GM15510 (cell line): ENCODE measurements around the gene SCYL1.

Source experiments
- POLR2A ChIP-seq: IDR thresholded peaks from 3 replicates; pipeline ENCODE4 v1.6.1; 2011; ENCODE audit warnings: borderline replicate concordance; ENCODE audit not compliant: insufficient read length; ENCODE audit errors: extremely low read depth

SCYL1 gene

DNA sequence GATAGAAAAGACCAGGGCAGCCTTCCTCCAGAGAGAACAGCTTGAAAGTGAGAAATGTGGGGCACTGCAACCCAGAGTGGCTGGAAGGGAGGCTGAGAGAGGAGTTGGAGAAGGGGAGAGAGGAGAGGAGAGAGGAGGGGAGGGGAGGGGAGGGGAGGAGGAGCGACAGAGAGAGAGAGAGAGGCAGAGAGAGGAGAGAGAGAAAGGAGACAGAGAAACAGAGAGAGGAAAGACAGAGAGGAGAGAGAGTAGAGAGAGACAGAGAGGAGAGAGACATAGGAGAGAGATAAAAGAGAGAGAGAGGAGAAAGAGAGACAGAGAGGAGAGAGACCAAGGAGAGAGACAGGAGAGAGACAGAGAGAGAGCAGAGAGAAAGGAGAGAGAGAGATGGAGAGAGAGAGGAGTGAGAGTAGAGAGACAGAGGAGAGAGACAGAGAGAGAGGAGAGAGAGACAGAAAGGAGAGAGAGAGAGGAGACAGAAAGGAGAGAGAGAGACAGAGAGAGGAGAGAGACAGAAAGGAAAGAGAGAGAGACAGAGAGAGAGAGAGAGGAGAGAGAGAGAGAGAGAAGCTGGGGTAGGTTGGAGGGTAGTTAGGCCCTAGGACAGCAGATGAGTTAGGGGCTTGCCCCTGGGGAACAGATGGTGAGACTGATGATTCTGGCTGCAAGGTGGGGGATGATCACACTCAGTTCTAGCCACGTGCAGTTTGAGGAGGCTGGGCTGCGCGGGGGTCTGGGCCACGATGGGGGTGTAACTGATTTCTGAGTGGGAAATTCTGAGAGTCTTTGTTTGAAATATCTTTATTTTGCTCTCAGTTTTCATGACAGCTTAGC is 8.5 kb upstream of the SCYL1 start:
- no peak for TF ChIP-seq POLR2A

DNA sequence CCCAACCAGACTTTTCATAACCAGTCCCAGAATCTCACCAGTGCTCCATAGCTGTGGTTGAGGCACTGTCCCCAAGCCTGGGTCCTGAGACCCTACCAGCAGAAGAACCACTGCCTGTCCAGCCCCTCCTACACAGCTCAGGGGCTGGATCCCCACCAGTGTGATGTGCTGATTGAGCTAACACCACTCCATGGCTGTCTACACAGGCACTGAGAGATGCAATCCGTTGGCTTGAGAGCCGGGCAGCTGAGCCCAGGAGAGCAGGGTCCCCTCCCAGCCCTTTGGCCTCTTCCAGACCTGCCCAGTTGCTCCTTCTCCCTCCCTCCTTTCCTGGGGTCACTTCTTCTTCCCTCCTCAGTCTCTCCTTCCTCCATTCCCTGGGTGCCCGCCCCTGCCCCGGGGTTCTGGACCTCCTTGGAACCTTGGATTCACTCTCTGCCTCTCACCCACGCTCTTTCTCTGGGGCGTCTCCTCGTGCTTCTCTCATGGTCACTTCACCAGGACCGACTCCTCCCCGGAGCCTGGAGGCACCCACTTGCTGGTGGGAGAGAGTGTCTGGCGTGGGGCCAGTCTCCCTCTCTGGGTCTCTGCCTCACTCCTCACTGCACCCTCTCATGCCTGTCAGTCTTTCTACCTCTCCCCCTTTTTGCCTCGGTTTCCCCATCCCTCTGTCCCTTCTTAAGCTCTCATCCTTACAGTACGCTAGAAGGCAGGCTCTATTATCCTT is 706 bp upstream of the SCYL1 start:
- TF ChIP-seq POLR2A = no peak

DNA sequence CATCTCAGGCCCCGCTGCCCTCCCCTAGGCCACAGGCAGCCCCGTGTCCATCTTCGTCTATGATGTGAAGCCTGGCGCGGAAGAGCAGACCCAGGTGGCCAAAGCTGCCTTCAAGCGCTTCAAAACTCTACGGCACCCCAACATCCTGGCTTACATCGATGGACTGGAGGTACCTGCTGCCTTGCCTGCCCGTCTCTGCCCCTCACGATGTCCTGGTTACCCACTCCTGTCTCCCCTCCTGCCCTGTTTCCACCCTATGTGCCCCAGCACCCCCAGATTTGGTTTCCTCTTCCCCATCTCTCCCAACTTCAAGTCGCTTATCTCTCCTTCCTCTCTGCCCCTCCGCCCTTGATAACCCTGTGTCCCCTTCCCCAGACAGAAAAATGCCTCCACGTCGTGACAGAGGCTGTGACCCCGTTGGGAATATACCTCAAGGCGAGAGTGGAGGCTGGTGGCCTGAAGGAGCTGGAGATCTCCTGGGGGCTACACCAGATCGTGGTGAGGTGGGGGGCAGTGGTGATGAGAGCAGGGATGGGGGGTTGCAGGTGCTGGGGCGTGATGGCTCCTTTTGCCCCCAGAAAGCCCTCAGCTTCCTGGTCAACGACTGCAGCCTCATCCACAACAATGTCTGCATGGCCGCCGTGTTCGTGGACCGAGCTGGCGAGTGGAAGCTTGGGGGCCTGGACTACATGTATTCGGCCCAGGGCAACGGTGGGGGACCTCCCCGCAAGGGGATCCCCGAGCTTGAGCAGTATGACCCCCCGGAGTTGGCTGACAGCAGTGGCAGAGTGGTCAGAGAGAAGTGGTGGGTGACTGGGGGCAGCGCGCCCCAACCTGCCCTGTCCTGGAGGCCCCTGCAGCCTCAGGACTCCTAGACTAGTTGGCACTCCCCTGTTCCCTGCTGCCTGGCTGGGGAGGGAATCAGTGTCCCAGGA is 930 bp downstream of the SCYL1 start:
- no peak for TF ChIP-seq POLR2A

DNA sequence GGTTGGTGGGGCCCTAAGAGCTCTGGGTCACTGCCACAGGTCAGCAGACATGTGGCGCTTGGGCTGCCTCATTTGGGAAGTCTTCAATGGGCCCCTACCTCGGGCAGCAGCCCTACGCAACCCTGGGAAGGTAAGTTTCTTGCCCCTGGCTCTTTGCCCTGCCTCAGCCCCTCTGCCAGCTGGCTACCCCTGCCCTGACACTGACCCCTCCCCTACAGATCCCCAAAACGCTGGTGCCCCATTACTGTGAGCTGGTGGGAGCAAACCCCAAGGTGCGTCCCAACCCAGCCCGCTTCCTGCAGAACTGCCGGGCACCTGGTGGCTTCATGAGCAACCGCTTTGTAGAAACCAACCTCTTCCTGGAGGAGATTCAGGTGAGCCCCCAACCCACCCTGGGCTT is 1.9 kb downstream of the SCYL1 start:
- TF ChIP-seq POLR2A = no peak

DNA sequence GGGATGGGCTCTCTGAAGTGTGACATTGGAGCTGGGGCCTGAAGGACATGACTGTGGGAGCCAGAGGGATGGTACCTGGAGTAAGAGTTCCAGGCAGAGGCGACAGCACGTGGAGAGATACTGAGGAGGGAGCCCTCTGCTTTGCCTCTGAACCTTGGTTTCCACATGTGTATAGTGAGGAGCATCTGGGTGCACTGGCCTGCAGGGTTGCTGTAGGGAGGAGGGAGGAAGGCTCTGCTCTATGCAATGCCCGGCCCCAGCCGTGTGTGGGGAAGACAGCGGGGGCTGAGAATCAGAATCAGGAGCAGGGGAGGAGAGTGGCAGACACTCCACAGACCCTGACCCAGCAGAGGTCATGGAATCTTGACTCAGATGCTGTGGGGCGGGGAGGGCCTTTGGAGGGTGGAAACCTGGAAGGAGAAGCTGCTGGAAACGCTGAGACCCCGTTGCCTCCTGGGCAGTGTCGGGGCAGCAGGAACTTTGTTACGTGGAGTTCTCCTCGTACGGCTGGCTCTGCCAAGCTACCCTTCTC is 4.0 kb downstream of the SCYL1 start:
- TF ChIP-seq POLR2A = no peak

DNA sequence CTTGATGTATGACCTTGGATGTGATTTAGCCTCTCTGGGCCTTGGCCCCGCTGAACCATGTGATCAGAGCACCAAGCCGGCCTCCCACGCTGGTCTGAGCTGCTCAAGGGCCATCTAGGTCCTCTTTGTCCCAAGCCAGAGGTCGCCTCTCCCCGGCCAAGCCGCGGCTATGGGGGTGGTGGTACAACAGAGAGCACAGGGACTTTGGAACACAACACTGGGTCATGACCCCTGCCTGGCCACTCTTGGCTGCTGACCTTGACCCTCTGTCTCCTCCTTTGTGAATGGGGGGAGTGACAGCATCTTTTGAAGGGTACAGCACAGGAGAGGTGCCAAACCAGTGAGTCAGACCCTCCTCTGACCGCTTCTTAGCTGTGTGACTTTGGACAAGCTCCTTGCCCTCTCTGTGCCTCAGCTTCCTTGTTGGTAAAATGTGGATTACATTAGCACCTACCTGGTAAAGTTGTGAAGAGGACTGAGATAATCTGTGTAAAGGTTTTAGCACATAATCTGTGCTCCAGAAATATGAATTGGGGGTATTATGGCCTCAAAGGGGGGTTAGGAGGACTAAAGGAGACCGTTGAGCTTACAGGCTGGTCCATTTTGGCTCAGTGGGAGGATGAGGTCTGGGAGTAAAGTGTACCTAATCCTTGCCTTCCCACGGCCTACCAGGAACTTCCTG is 4.7 kb downstream of the SCYL1 start:
- TF ChIP-seq POLR2A = no peak

DNA sequence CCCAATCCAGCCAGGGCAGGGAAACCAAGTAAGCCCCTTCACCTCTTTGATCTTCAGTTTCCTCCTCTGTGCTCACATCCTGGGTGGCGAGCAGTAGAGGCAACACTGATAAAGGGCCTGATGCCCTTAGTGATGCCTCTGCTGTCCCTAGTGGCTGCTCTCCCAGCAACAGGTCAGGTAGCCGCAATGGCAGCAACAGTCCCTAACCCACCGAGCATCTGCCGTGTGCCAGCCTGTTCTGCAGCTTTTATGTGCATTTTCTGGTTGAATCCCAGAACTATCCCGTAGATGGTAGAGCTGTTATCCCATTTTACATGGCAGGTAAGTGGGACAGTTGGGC is 5.2 kb downstream of the SCYL1 start:
- no peak for TF ChIP-seq POLR2A

DNA sequence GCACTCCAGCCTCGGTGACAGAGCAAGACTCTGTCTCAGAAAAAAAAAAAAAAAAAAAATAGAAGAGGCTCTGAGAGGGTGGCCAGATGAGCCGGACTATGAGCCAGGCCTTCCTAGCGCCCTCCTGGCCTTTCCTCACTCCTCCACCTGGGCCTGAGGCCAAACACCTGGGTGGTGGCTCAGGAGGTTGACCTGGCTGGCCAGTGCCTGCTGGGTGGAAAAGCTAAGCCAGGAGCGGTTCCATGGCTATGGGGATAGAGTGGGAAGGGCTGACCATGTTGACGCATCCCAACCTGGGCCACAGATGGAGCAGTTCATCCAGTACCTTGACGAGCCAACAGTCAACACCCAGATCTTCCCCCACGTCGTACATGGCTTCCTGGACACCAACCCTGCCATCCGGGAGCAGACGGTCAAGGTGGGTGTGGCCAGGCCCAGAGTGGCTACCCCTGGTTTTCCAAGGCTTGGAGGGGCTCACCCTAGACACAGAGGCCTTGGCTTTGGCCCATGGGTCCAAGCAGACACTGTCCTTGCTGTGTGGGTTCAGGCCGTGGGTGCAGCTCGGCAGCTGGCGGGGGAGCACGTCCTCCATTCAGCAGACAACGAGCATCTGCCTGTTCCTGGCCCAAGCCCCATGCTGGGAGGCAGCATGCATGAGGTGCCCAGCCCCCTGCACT is 7.6 kb downstream of the SCYL1 start:
- TF ChIP-seq POLR2A = no peak

DNA sequence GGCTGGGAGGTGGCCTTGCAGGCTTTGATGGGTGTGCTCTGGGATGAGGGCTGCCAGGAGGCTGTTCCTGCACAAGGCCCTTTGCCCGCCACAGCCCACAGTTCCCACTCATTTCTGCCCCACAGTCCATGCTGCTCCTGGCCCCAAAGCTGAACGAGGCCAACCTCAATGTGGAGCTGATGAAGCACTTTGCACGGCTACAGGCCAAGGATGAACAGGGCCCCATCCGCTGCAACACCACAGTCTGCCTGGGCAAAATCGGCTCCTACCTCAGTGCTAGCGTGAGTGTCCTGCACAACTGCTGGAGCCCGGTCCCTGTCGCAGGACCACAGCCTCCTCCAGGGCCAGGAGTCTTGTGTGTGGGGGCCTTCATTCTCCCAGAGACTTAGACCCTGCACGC is 10.2 kb downstream of the SCYL1 start:
- no peak for TF ChIP-seq POLR2A

DNA sequence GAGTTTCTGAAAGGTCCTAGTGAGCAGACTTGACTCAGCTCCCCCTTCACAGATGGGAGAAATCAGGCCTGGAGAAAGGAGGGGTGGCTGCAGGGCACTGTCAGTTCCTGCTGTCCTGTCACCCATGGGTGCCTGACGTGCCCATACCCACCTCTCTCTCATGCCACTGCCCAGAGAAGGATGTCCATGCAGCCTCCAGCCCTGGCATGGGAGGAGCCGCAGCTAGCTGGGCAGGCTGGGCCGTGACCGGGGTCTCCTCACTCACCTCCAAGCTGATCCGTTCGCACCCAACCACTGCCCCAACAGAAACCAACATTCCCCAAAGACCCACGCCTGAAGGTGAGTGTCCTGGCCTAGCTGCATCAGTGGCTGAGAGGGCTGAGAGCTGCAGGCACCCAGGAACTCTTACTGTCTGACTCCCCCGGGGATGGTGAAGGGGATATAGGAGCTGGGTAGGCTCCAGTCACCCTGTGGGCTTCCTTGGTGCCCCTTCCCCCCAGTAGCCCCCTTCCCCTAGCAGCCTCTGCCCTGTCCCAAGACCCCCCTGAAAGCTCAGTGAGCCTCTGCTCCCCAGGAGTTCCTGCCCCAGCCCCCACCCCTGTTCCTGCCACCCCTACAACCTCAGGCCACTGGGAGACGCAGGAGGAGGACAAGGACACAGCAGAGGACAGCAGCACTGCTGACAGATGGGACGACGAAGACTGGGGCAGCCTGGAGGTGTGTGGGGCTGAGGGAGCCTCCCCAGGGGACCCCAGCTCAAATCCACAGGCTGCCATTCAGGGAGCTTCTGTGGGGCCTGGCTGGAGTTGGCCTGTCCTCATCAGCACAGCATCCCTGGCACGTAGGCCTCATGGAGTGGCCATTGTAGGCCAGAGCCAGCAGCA is 11.8 kb downstream of the SCYL1 start:
- no peak for TF ChIP-seq POLR2A

DNA sequence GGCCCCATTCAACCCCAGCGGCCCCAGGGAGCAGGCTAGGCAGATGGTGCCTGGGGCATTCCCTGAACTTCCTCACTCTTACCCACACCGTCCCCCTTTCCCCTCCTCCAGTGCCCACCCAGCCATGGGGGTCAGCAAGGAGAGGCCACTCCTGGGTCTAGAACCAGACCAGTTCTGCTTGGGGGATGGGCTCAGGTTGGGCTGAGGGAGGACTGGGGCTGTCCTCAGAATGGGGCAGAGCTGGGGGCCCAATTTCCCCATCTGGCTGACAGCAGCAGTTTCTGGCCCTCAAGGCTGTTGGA is 12.4 kb downstream of the SCYL1 start:
- TF ChIP-seq POLR2A = no peak

DNA sequence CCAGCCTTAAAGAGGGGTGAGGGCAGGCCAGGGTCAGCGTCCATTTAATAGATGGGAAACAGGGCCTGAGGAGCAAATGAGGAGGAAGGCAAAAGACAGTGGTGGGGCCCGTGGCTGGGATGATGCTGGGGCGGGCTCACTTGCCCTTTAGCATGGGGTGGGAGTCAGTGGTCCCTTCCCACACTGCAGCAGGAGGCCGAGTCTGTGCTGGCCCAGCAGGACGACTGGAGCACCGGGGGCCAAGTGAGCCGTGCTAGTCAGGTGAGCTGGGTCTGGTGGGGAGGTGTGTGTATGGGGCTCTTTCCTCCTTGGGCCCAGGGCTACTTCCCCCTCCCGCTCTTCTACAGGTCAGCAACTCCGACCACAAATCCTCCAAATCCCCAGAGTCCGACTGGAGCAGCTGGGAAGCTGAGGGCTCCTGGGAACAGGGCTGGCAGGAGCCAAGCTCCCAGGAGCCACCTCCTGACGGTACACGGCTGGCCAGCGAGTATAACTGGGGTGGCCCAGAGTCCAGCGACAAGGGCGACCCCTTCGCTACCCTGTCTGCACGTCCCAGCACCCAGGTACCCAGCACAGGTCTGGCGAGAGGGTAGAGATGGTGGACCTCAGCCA is 12.8 kb downstream of the SCYL1 start:
- peak; percentile 16 for TF ChIP-seq POLR2A
